COLO668 (cell line): ENCODE measurements around the gene SORCS1.

ENCODE experiments used
- DNase-seq: peaks from one replicate; lab custom pipeline; 2025; ENCODE audit not compliant: unreplicated experiment; lab: John Stamatoyannopoulos, UW

SORCS1 gene

GRCh38 chr10:107118866-107119265 lies 45.6 kb downstream of the SORCS1 start:
- no peak for DNase-seq

GRCh38 chr10:107104026-107104652 lies 60.4 kb downstream of the SORCS1 start:
- no peak for DNase-seq

- peak; percentile 1 for DNase-seq
These were observed 61.1 kb downstream of the SORCS1 start for GRCh38 chr10:107103174-107104025.

GRCh38 chr10:107098326-107098725 lies 66.2 kb downstream of the SORCS1 start:
- DNase-seq: no peak

- DNase-seq: no peak
These were observed 69.5 kb downstream of the SORCS1 start for GRCh38 chr10:107094824-107095522.

- no peak for DNase-seq
These were observed 72.2 kb downstream of the SORCS1 start for GRCh38 chr10:107092321-107092720.

- DNase-seq: no peak
These were observed 73.4 kb downstream of the SORCS1 start for GRCh38 chr10:107091126-107091525.

GRCh38 chr10:107085665-107086525 lies 78.6 kb downstream of the SORCS1 start:
- no peak for DNase-seq

GRCh38 chr10:107083388-107084009 lies 81.0 kb downstream of the SORCS1 start:
- DNase-seq: no peak

- no peak for DNase-seq
These were observed 82.9 kb downstream of the SORCS1 start for GRCh38 chr10:107081644-107082043.

GRCh38 chr10:107075117-107075516 lies 89.4 kb downstream of the SORCS1 start:
- no peak for DNase-seq

- no peak for DNase-seq
These were observed 91.7 kb downstream of the SORCS1 start for GRCh38 chr10:107072786-107073185.

- DNase-seq: no peak
These were observed 92.5 kb downstream of the SORCS1 start for GRCh38 chr10:107072028-107072427.

- no peak for DNase-seq
These were observed 93.2 kb downstream of the SORCS1 start for GRCh38 chr10:107071301-107071700.

GRCh38 chr10:107067843-107068242 lies 96.7 kb downstream of the SORCS1 start:
- no peak for DNase-seq

GRCh38 chr10:107064075-107064474 lies 100.4 kb downstream of the SORCS1 start:
- no peak for DNase-seq

GRCh38 chr10:107059872-107060271 lies 104.6 kb downstream of the SORCS1 start:
- no peak for DNase-seq

GRCh38 chr10:107059068-107059804 lies 105.3 kb downstream of the SORCS1 start:
- DNase-seq: no peak

- DNase-seq: no peak
These were observed 106.2 kb downstream of the SORCS1 start for GRCh38 chr10:107058331-107058730.

- no peak for DNase-seq
These were observed 108.3 kb downstream of the SORCS1 start for GRCh38 chr10:107056182-107056581.
